Epidermal melanocyte (primary cell): ENCODE data around the gene BMERB1.
A peak's percentile ranks its signal among the peaks of the same experiment; 100 is the strongest.
"Not testable (repeated sequence)": the region's sequence is repeated elsewhere in the genome, so short reads cannot be mapped to it uniquely, and the experiment has no call there.

Source experiments
- DNase-seq: peaks from one replicate; pipeline ENCODE4 v3.0.0; 2011; ENCODE audit warnings: low spot score; ENCODE audit not compliant: insufficient read length

The BMERB1 gene

GRCh38 chr16:15425861-15426260, 8.5 kb upstream of the BMERB1 start:
- DNase-seq = no peak

DNA sequence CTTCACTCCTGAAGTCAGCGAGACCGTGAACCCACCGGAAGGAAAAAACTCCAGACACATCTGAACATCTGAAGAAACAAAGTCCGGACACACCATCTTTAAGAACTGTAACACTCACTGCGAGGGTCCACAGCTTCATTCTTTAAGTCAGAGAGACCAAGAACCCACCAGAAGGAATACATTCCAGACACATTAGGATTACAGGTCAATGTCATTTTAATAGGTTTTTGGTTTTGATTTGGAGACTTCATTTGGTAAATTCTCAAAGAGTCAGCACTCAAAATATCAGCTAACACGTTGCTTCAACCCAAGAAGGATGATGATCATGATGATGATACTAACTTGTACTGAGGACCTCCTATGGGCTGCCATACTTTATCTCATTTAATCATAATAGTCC, 7.6 kb upstream of the BMERB1 start:
- no peak for DNase-seq

- peak; percentile 75 for DNase-seq
Measured at GRCh38 chr16:15427648-15428239, 6.6 kb upstream of the BMERB1 start.

GRCh38 chr16:15430884-15431283, 3.5 kb upstream of the BMERB1 start:
- not testable (repeated sequence) for DNase-seq

DNA sequence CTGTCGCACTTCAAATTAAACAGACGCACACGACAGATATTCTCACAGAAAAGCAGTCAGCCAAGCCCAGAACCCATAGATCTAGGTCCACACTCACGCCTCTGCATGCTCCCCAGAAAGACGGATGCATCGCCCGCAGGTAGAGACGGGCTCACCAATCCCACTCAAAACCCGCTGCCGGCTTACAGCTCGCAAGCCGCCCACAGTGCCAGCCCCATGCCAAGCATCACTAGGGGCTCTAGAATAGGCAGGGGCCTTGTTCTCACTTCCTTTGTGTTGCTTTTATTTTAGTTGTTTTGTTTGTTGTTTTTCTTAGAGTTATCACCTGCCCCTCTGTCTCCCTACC, 336 bp upstream of the BMERB1 start:
- DNase-seq = no peak

- no peak for DNase-seq
Measured at GRCh38 chr16:15435216-15435864, 952 bp downstream of the BMERB1 start.

- no peak for DNase-seq
Measured at GRCh38 chr16:15439102-15439501, 4.7 kb downstream of the BMERB1 start.

DNA sequence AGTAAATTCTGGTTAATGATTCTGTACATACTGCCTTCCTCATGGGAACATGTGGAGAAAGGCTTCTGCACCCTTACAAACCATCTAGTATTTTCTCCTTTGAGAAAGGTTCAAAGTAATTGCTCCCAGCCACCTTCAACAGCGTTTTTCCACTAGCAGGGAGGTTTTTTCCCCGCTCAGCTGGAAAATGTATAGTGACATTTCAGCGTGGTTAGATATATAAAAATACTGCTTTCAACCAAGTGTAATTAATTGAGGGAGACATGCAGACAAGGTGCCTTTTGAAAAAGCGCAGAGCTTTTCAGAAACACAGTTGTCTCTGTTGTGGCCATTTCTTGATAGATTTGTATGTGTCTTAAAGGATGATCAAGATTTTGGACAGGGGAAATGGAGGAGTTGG, 5.1 kb downstream of the BMERB1 start:
- DNase-seq = no peak

DNA sequence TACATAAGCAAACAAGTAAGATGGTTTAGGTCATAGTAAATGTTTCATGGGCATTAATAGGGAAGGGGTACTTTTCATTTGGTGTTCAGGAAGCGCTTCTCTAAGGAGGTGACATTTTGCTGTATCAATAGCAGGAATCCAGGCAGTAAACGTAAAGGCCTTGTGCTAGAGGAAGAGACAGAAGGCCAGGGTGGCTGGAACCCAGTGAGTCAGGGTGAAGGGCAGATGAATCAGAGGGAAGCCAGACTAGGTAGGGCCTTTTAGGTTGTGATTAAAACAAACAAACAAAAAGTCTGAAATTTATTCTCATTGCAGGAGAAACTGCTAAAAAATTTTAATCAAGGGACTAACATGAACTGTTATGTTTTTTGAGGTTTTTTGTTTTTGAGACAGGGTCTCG, 6.5 kb downstream of the BMERB1 start:
- DNase-seq = no peak

- DNase-seq = not testable (repeated sequence)
Measured at GRCh38 chr16:15442140-15442539, 7.8 kb downstream of the BMERB1 start.

- DNase-seq = no peak
Measured at GRCh38 chr16:15443753-15444152, 9.4 kb downstream of the BMERB1 start.

DNA sequence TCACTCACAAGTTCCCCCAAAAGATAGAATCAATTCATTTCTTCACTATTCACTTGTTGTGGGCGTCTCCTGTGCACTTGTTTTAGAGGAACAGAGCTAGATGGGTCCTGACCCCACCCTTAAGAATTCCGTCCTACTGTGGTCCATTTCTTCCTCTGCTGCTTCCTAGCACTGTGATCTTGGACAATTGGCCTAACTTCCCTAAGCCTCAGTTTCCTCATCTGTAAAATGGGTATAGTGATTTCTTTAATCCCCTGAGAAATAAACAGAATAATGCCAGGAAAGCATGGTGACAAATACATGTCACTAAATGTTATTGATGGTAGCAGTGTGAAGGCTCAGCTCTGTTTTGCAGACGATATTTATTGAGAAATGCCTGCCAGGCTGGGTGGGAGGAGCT, 9.9 kb downstream of the BMERB1 start:
- DNase-seq = no peak

GRCh38 chr16:15445450-15445849, 11.1 kb downstream of the BMERB1 start:
- no peak for DNase-seq

- no peak for DNase-seq
Measured at GRCh38 chr16:15446901-15447300, 12.5 kb downstream of the BMERB1 start.

- DNase-seq = no peak
Measured at GRCh38 chr16:15450624-15451023, 16.2 kb downstream of the BMERB1 start.

DNA sequence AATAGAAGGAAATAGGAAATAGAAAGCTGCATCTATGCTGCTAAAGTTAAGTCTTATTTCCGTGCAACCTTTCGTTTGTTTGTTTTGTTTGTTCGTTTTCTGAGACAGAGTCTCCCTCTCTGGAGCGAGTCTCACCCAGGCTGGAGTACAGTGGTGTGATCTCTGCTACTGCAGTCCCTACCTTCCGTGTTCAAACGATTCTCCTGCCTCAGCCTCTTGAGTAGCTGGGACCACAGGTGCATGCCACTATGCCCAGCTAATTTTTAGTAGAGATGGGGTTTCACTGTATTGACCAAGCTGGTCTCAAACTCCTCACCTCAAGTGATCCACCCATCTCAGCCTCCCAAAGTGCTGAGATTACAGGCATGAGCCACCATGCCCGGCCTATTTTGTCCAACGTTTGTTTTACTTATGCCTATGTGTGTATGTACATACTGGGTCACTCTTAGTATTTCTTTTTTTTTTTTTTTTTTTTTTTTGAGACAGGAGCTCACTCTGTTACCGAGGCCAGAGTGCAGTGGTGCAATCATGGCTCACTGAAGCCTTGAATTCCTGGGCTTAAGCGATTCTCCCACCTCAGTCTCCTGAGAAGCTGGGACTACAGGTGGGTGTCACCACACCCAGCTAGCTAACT, 16.8 kb downstream of the BMERB1 start:
- DNase-seq = no peak

- DNase-seq = no peak
Measured at GRCh38 chr16:15452246-15452855, 18.0 kb downstream of the BMERB1 start.

- DNase-seq = not testable (repeated sequence)
Measured at GRCh38 chr16:15453296-15453695, 18.9 kb downstream of the BMERB1 start.

- DNase-seq = not testable (repeated sequence)
Measured at GRCh38 chr16:15454933-15455332, 20.5 kb downstream of the BMERB1 start.

- DNase-seq = no peak
Measured at GRCh38 chr16:15457400-15457799, 23.0 kb downstream of the BMERB1 start.

DNA sequence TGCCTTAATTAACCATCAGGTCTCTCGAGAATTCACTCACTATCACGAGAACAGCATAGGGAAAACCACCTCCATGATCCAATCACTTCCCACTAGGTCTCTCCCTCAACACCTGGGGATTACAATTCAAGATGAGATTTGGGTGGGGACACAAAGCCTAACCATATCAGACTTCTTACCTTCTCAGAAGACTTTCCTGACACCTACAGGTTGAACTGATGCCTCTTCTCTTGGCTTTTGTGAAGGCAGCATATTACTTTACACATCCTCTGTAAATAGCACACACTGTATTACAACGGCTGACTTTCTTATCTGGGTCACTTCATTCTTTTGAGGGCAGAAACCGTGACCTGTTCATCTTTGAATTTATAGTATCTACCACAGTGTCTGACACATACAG, 23.6 kb downstream of the BMERB1 start:
- DNase-seq = no peak

- no peak for DNase-seq
Measured at GRCh38 chr16:15459791-15460190, 25.4 kb downstream of the BMERB1 start.

DNA sequence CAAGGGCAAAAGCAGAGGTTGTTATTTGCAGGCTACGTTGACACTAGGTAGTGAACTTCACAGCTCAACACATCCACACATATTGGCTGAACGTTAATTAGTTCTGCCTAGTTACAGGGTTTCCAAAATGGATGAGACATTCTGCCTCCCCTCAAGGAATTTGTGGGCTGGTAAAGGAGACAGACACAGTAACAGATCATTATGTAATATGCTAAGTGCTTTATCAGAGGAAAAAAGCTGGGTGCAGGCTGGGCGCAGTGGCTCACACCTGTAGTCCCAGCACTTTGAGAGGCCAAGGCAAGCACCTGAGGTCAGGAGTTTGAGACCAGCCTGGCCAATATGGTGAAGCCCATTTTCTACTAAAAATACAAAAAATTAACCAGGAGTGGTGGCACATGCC, 26.2 kb downstream of the BMERB1 start:
- DNase-seq = no peak
